Loucy (cell line): Measurements from ENCODE around the gene FAM163B.

ENCODE experiments used
- H2AFZ ChIP-seq: fragments of 200-600 bp; sonication (generic); 2 replicates; pipeline ENCODE4 v1.6.0; 2016; ENCODE audit warnings: antibody characterized with exemption, mild to moderate bottlenecking, low read length, moderate library complexity
- H3F3A ChIP-seq: fragments of 200-600 bp; 2 replicates; pipeline ENCODE4 v1.6.0; 2016; ENCODE audit warnings: antibody characterized with exemption, low read depth, mild to moderate bottlenecking
- H3K27me3 ChIP-seq: fragments of 200-600 bp; sonication (generic); 2 replicates; pipeline ENCODE4 v1.6.1; 2014; ENCODE audit warnings: low read length, mild to moderate bottlenecking; ENCODE audit not compliant: insufficient read depth, poor library complexity, severe bottlenecking
- H3K36me3 ChIP-seq: fragments of 200-600 bp; sonication (generic); 2 replicates; pipeline ENCODE4 v1.6.1; 2016; ENCODE audit warnings: low read length; ENCODE audit not compliant: insufficient read depth
- H3K4me1 ChIP-seq: fragments of 200-600 bp; sonication (generic); 2 replicates; pipeline ENCODE4 v1.5.1; 2014; ENCODE audit warnings: low read length, mild to moderate bottlenecking; ENCODE audit not compliant: insufficient read depth, poor library complexity, severe bottlenecking
- H3K4me2 ChIP-seq: fragments of 200-600 bp; sonication (generic); 2 replicates; pipeline ENCODE4 v1.6.0; 2014; ENCODE audit warnings: antibody characterized with exemption, low read length, low read depth, mild to moderate bottlenecking; ENCODE audit not compliant: poor library complexity, severe bottlenecking
- H3K4me3 ChIP-seq: fragments of 200-600 bp; sonication (generic); 2 replicates; pipeline ENCODE4 v1.5.1; 2014; ENCODE audit warnings: low read length, mild to moderate bottlenecking, mixed read lengths; ENCODE audit not compliant: poor library complexity, severe bottlenecking
- H3K79me2 ChIP-seq: fragments of 200-600 bp; sonication (generic); 2 replicates; pipeline ENCODE4 v1.6.1; 2014; ENCODE audit warnings: low read length; ENCODE audit not compliant: insufficient read depth
- H3K9ac ChIP-seq: fragments of 200-600 bp; sonication (generic); 2 replicates; pipeline ENCODE4 v1.6.0; 2014; ENCODE audit warnings: mild to moderate bottlenecking, low read depth, low read length, moderate library complexity; ENCODE audit not compliant: poor library complexity, severe bottlenecking
- H3K9me2 ChIP-seq: fragments of 200-600 bp; sonication (generic); replicated peaks from 2 replicates; pipeline ENCODE4 v1.6.1; 2016; ENCODE audit warnings: low read depth, low read length, mixed read lengths
- H3K9me3 ChIP-seq: fragments of 200-600 bp; sonication (generic); 2 replicates; pipeline ENCODE4 v1.6.1; 2014; ENCODE audit warnings: mild to moderate bottlenecking, antibody characterized with exemption, low read length, low read depth; ENCODE audit not compliant: insufficient read depth
- H4K20me1 ChIP-seq: fragments of 200-600 bp; sonication (generic); 2 replicates; pipeline ENCODE4 v1.6.0; 2014; ENCODE audit warnings: antibody characterized with exemption, low read length, mild to moderate bottlenecking; ENCODE audit not compliant: insufficient read depth, poor library complexity, severe bottlenecking
- EZH2phosphoT487 ChIP-seq: fragments of 200-600 bp; IDR thresholded peaks from 2 replicates; pipeline ENCODE4 v1.6.1; 2018; ENCODE audit warnings: antibody characterized with exemption, mild to moderate bottlenecking, moderate library complexity, borderline replicate concordance
- TF ChIP-seq, protein P1 (sequence below): fragments of 200-600 bp; sonication (generic); conservative IDR thresholded peaks from 2 replicates; pipeline ENCODE4 v1.5.1; 2014; ENCODE audit warnings: mild to moderate bottlenecking, antibody characterized with exemption, low read length

Gene FAM163B

DNA sequence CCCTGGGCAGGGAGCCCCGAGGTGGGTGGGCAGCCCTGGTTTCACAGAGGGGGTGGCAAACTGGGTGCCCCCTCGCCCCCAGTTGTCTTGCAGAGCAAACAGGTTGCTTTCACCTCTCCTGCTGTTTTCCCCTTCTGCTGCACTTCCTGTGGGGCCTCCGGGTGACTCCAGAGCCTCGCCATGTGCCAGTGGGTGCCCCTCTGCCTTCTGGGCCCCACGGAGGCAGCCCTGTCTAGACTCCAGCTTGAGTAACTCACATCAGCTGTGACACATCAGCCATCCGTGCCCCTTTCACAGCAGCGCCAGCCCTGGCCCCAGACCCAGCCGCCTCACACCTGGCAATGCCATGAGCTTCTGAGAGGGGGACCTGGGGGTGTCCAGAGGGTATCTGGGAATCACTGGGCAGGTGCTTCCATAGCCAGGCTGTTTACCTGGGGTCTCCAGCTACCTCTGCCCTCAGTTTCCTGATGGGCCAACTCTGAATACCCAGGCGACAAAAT, 37.7 kb downstream of the FAM163B start:
- Histone ChIP-seq H3K9ac (peak overlapping the region; percentile 57), H3K4me1 (peaks cover 10% of the 10 kb centered on the region), H3K79me2 (no peaks in the 10 kb centered on the region), H3K9me3 (no peaks in the 10 kb centered on the region), H2AFZ (no peak overlapping the region), H3K36me3 (no peaks in the 10 kb centered on the region), H3F3A (no peaks in the 10 kb centered on the region), H3K9me2 (no peaks in the 10 kb centered on the region), H4K20me1 (no peaks in the 10 kb centered on the region), H3K4me3 (no peak overlapping the region), H3K4me2 (peak overlapping the region; percentile 20), H3K27me3 (no peaks in the 10 kb centered on the region)
- no peak for TF ChIP-seq EZH2phosphoT487

GRCh38 chr9:133570691-133571080, 38.5 kb downstream of the FAM163B start:
- TF ChIP-seq, protein P1, sequence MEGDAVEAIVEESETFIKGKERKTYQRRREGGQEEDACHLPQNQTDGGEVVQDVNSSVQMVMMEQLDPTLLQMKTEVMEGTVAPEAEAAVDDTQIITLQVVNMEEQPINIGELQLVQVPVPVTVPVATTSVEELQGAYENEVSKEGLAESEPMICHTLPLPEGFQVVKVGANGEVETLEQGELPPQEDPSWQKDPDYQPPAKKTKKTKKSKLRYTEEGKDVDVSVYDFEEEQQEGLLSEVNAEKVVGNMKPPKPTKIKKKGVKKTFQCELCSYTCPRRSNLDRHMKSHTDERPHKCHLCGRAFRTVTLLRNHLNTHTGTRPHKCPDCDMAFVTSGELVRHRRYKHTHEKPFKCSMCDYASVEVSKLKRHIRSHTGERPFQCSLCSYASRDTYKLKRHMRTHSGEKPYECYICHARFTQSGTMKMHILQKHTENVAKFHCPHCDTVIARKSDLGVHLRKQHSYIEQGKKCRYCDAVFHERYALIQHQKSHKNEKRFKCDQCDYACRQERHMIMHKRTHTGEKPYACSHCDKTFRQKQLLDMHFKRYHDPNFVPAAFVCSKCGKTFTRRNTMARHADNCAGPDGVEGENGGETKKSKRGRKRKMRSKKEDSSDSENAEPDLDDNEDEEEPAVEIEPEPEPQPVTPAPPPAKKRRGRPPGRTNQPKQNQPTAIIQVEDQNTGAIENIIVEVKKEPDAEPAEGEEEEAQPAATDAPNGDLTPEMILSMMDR = no peak
- TF ChIP-seq EZH2phosphoT487 = no peak

GRCh38 chr9:133569891-133570690, 39.1 kb downstream of the FAM163B start:
- Histone ChIP-seq H3F3A (no peaks in the 10 kb centered on the region), H3K4me2 (no peak overlapping the region), H3K27me3 (no peaks in the 10 kb centered on the region), H4K20me1 (no peaks in the 10 kb centered on the region), H2AFZ (no peak overlapping the region), H3K79me2 (no peaks in the 10 kb centered on the region), H3K9ac (no peak overlapping the region), H3K9me2 (no peaks in the 10 kb centered on the region), H3K36me3 (no peaks in the 10 kb centered on the region), H3K4me1 (peaks cover 10% of the 10 kb centered on the region), H3K9me3 (no peaks in the 10 kb centered on the region), H3K4me3 (no peak overlapping the region)
- TF ChIP-seq, protein P1 = no peak
- TF ChIP-seq EZH2phosphoT487 = no peak

More at GRCh38 chr9:133570691-133571080, 38.5 kb downstream of the FAM163B start:
- H4K20me1 ChIP-seq = no peaks in the 10 kb centered on the region
- H3K9ac ChIP-seq = no peak overlapping the region
- no peak overlapping the region for H2AFZ ChIP-seq
- no peak overlapping the region for H3K4me2 ChIP-seq
- no peaks in the 10 kb centered on the region for H3K79me2 ChIP-seq
- no peaks in the 10 kb centered on the region for H3K9me3 ChIP-seq
- no peak overlapping the region for H3K4me3 ChIP-seq
- peaks cover 10% of the 10 kb centered on the region for H3K4me1 ChIP-seq
- H3F3A ChIP-seq = no peaks in the 10 kb centered on the region
- no peaks in the 10 kb centered on the region for H3K27me3 ChIP-seq
- no peaks in the 10 kb centered on the region for H3K36me3 ChIP-seq
- H3K9me2 ChIP-seq = no peaks in the 10 kb centered on the region
